ENCODE measurements around the gene SQSTM1.

SQSTM1 gene

DNA sequence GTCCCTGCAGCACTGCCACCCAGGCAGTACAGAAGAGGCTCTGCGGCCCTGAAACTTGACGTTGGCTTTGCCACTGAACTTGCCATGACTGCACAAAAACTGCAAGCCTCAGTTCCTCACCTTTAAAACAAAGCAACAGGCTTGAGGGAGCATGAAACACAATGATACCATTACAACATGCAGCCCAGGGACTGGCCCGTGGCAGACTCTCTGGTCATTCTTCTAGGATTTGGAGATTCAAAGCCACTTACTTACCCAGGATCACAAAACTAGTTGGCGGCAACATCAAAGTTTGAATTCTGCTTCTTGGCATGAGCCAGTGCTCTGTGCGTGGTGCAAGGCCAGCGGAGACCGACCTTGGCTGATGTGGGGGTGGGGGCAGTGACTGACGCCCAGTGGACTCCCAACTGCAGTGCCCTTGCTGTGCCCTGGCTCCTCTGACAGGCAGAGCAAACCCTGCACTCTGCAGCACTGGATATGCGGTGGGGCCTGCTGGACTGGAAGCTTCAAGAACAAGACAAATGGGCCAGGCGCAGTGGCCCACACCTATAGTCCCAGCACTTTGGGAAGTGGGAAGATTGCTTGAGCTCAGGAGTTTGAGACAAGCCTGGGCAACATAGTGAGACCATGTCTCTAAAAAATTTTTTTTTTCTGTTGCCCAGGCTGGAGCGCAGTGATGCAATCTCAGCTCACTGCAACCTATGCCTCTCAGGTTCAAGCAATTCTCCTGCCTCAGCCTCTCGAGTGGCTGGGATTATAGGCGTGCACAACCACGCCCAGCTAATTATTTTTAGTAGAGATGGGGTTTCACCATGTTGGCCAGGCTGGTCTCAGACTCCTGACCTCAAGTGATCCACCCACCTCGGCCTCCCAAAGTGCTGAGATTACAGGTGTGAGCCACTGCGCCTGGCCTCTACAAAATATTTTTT lies 18.9 kb downstream of the SQSTM1 start:
- H3K4me3 Mint-ChIP-seq, result no peak overlapping the region
- H3K27me3 Mint-ChIP-seq, result no peaks in the 10 kb centered on the region
- H3K9me3 Mint-ChIP-seq, result peaks cover 0 to under 1% of the 10 kb centered on the region in 2 donors
- ATAC-seq (no peak), DNase-seq (no peak)
- peak overlapping the region in 1 of 2 donors; percentile 71 for H3K27ac Mint-ChIP-seq
- peaks cover 21% of the 10 kb centered on the region for H3K4me1 Mint-ChIP-seq

- no peak for ATAC-seq
- Mint-ChIP-seq H3K9me3 (peaks cover 5 to 7% of the 10 kb centered on the region in 2 donors), H3K27ac (peak overlapping the region; percentile 77 to 80), H3K27me3 (no peaks in the 10 kb centered on the region), H3K4me3 (peak overlapping the region in 1 of 2 donors; percentile 31), H3K4me1 (peaks cover 21% of the 10 kb centered on the region)
- DNase-seq, result no peak
Observed at GRCh38 chr5:179840321-179840720, 19.6 kb downstream of the SQSTM1 start.

DNA sequence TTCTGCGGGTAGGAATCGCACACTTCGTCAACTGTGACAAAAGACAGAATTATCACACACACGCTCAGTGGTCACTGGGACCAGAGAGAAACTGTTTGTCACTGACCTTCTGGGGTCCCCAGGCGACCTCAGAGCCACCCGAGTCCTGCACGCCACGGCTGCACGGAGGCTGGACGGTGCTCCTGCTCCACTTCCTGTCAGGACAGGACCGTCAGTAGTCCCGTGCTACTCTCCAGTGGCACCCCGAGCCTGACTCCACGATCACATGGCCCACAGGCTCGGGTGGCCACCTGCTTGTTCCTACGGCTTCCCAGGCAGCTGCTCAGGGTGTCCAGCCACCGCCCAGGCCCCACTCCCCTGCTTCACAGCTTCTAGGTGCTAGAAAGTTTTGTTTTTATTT lies 20.1 kb downstream of the SQSTM1 start:
- DNase-seq (no peak), ATAC-seq (no peak)
- H3K9me3 Mint-ChIP-seq, result peaks cover 5 to 7% of the 10 kb centered on the region in 2 donors
- H3K4me1 Mint-ChIP-seq, result peaks cover 20% of the 10 kb centered on the region
- no peak overlapping the region for H3K4me3 Mint-ChIP-seq
- H3K27ac Mint-ChIP-seq, result peak overlapping the region in 1 of 2 donors; percentile 78
- no peaks in the 10 kb centered on the region for H3K27me3 Mint-ChIP-seq

DNA sequence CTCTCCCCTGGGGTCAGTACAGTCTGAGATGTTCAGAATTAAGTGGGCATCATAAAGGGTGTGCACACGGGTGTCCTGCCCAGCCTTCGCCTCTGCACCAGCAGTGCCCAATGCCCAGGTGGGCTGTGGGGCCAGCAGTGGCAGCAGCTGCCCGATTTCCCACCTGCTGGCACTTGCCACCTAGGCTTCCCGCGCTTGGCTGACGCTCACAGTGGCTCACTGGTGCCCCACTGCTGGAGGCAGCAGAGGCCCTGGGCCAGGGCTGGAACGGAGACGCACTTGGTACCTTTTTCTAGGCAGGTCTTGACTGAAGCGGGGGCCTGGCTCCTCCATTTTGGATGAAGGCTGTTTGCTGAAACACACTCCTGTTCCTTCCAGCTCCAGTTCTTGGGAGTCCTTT lies 20.9 kb downstream of the SQSTM1 start:
- H3K4me3 Mint-ChIP-seq, result no peak overlapping the region
- DNase-seq, result no peak
- peaks cover 5 to 7% of the 10 kb centered on the region in 2 donors for H3K9me3 Mint-ChIP-seq
- ATAC-seq, result no peak
- H3K27me3 Mint-ChIP-seq, result no peaks in the 10 kb centered on the region
- peaks cover 11% of the 10 kb centered on the region for H3K4me1 Mint-ChIP-seq
- no peak overlapping the region for H3K27ac Mint-ChIP-seq

- DNase-seq, result no peak
- Mint-ChIP-seq H3K9me3 (no peaks in the 10 kb centered on the region), H3K27me3 (no peaks in the 10 kb centered on the region), H3K27ac (peak overlapping the region in 1 of 2 donors; percentile 12), H3K4me3 (no peak overlapping the region), H3K4me1 (peaks cover 11% of the 10 kb centered on the region)
- ATAC-seq, result no peak
Observed at GRCh38 chr5:179852993-179853547, 32.4 kb downstream of the SQSTM1 start.

GRCh38 chr5:179854356-179854755 lies 33.7 kb downstream of the SQSTM1 start:
- H3K27me3 Mint-ChIP-seq, result no peaks in the 10 kb centered on the region
- peaks cover 11% of the 10 kb centered on the region for H3K4me1 Mint-ChIP-seq
- no peak overlapping the region for H3K4me3 Mint-ChIP-seq
- DNase-seq, result no peak
- no peak overlapping the region for H3K27ac Mint-ChIP-seq
- ATAC-seq, result no peak
- H3K9me3 Mint-ChIP-seq, result no peaks in the 10 kb centered on the region

DNA sequence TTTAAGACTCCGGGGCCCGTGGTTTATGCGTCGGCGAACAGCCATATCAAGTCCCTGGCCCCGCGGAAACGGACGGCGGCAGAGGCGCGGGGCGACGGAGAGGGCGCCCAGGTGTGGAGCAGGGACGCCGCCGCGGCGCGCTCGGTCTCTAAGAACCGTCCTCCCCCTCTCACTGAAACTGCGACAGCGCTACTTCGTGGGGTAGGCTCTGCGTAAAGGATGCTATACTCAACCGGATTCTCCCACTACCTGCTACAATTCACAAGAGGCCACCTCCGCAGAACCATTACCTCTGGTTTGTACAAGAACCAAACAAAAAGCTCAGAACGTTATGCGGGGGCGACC lies 37.5 kb downstream of the SQSTM1 start:
- DNase-seq (no peak), ATAC-seq (peak; percentile 81)
- H3K9me3 Mint-ChIP-seq, result no peaks in the 10 kb centered on the region
- H3K27ac Mint-ChIP-seq, result peak overlapping the region; percentile 95
- H3K4me1 Mint-ChIP-seq, result peaks cover 24% of the 10 kb centered on the region
- peak overlapping the region; percentile 95 to 98 for H3K4me3 Mint-ChIP-seq
- no peaks in the 10 kb centered on the region for H3K27me3 Mint-ChIP-seq

- H3K4me3 Mint-ChIP-seq, result peak within 1 kb of the TSS; percentile 95 to 98
- ATAC-seq, result peak; percentile 98
- peaks cover 24% of the 10 kb centered on the region for H3K4me1 Mint-ChIP-seq
- no peaks in the 10 kb centered on the region for H3K27me3 Mint-ChIP-seq
- peak; percentile 88 to 91 for DNase-seq
- no peaks in the 10 kb centered on the region for H3K9me3 Mint-ChIP-seq
- H3K27ac Mint-ChIP-seq, result peak within 1 kb of the TSS; percentile 95
Observed at GRCh38 chr5:179858586-179859427, 38.1 kb downstream of the SQSTM1 start, which contains the start of gene MRNIP. Gene MRNIP (minus strand): TSS chr5:179858817. CDS start chr5:179858796, 21 bp downstream.

DNA sequence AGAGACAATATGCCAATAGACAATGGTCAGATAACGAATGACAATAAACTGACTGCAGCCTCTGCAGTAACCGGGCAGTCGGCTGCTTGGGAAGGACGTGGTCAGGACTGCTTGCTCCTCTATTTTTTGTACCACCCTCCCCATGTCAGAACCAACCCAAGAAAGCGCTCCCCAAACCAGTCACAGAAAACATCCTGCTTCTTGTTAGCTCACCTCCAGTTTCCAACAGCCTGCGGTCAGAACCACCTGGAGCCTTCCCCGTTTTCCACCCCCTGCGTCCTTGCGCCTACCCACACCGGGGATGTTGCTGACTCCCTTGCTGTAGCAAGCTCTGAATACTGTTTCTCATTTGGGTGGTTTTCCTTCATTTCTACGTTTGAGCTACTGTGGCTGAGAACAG lies 39.6 kb downstream of the SQSTM1 start:
- no peak for DNase-seq
- H3K4me1 Mint-ChIP-seq, result peaks cover 24% of the 10 kb centered on the region
- no peak for ATAC-seq
- no peaks in the 10 kb centered on the region for H3K27me3 Mint-ChIP-seq
- no peak overlapping the region for H3K27ac Mint-ChIP-seq
- peak overlapping the region; percentile 41 to 55 for H3K4me3 Mint-ChIP-seq
- H3K9me3 Mint-ChIP-seq, result no peaks in the 10 kb centered on the region

GRCh38 chr5:179862296-179862695 lies 41.6 kb downstream of the SQSTM1 start:
- Mint-ChIP-seq H3K27ac (no peak overlapping the region), H3K27me3 (no peaks in the 10 kb centered on the region), H3K4me1 (peaks cover 28% of the 10 kb centered on the region), H3K4me3 (no peak overlapping the region), H3K9me3 (no peaks in the 10 kb centered on the region)
- ATAC-seq (no peak), DNase-seq (no peak)

- DNase-seq (no peak), ATAC-seq (no peak)
- H3K27ac Mint-ChIP-seq, result peak overlapping the region in 1 of 2 donors; percentile 20
- H3K4me1 Mint-ChIP-seq, result peaks cover 26% of the 10 kb centered on the region
- no peaks in the 10 kb centered on the region for H3K9me3 Mint-ChIP-seq
- no peaks in the 10 kb centered on the region for H3K27me3 Mint-ChIP-seq
- H3K4me3 Mint-ChIP-seq, result no peak overlapping the region
Observed at GRCh38 chr5:179862891-179863290, 42.2 kb downstream of the SQSTM1 start.

DNA sequence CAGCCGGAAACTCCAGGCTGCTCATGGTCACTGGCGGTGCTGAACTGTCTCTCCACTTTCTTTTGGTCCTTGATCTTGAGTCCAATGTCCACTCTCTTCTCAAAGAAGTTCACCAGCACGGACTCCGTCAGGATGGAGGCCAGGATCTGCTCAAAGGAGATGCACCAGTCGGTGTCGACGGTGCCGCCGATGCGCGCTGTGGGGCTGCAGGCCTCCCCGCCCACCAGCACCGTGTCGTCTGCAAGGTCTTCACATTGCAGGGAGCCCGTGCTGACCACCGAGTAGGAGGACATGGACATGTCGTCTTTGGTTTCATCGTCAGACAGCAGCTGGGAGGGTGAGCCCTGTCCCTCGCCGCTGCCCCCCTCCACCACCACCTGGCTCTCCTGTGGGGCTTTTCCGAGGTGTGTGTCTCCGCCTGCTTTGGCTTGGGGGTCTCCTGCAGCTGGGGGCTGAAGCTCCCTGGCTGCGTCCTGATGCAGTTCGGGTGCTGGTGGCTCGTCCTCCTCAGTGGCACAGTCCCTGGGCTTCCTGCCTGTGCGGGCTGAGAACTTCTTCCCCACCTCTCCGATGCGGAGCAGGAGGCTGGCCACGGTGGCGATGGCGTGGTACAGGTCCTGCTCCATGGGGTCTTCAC lies 42.9 kb downstream of the SQSTM1 start:
- Mint-ChIP-seq H3K4me1 (peaks cover 28% of the 10 kb centered on the region), H3K27me3 (no peaks in the 10 kb centered on the region), H3K4me3 (no peak overlapping the region), H3K27ac (no peak overlapping the region), H3K9me3 (no peaks in the 10 kb centered on the region)
- ATAC-seq, result no peak
- no peak for DNase-seq

DNA sequence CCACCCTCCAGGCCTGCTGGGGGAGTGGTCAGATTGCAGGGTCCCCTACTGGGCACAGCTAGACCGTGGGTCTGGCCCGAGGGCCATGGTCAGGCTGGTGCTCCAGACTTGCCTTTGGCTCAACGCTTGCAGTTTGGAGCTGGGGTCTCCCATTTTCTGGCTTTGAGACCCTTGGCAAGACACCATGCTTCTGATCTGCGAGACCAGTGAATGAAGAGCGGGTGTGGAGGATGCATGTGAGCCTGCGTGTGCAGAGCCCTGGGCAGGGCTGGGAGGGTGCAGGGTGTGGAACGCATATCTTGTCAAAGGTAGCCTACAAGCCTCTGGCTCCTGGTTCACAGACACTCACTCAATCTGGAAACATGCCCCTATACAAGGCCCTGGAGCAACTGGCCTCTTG lies 44.0 kb downstream of the SQSTM1 start:
- Mint-ChIP-seq H3K4me1 (peaks cover 25% of the 10 kb centered on the region), H3K27ac (peak overlapping the region in 1 of 2 donors; percentile 78), H3K9me3 (no peaks in the 10 kb centered on the region), H3K4me3 (no peak overlapping the region), H3K27me3 (no peaks in the 10 kb centered on the region)
- DNase-seq (no peak), ATAC-seq (no peak)

DNA sequence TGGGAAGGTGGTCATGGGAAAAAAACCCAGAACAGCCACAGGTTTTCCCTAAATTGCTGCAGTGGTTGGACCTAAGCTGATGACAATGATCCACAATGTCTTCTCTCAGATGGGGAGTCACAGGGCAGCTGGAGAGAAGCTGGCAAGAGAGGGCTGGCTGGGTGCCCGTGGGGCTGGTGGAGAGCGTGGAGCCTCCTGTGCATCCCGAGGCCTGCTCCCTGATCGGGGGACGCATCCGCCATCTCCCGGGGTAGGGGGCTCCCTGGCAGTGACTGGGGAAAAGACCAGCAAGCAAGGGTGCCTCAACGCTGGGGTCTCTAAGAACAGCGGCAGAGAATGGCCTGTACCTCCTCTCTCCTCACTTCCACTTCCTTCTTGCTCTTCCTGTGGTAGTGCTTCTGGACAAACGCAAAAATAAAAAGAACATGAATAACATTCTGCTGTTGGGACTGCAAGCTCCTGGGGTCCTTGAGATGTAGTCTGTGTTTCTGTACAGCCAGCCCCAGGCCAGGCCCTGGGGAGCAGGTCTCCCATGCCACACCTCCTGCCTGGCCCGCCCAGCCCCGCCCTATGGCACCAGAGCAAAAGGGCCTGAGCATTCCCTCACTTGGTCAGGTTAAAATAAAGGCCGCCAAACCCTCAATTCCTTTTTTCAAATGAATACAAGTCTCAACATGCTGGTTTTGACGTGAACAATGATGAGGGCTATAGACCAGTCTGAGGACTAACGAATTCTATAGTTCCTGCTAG lies 45.0 kb downstream of the SQSTM1 start:
- Mint-ChIP-seq H3K4me1 (peaks cover 15% of the 10 kb centered on the region), H3K27me3 (no peaks in the 10 kb centered on the region), H3K4me3 (no peak overlapping the region), H3K9me3 (no peaks in the 10 kb centered on the region), H3K27ac (peak overlapping the region in 1 of 2 donors; percentile 45)
- no peak for ATAC-seq
- no peak for DNase-seq
